Stimulated activated CD4-positive, alpha-beta T cell treated with anti-CD3 and anti-CD28 coated beads, Interleukin-1b, Interleukin-23, amount 100 ng/mL, for 24 hours (primary cell): Measurements from ENCODE around the gene MCAM.

ENCODE experiments used
- DNase-seq, 4 experiments: peaks; one replicate each; pipeline ENCODE4 v3.0.0-alpha.2; 2020; ENCODE audit warnings: low read depth in 4 of 4, low spot score in 1 of 4

Gene MCAM

DNA sequence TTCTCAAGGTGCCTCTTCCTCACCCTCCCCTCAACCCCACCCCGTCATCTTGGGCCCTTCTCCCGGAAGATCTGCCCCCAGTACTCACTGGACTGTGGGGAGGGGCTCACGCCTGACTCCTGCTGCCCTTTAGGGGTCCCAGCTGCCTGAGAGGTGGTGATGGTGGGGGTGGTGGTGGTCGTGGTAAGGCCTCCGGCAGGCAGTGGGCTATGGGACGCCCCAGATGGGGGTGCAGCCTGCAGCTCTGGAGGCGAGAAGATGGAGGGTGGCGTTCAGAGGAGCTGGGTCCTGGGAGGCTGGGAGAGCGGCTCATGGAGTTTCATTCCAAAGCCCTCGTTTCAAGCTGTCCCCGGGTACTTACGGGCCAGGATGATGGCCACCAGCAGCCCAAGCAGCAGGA is 28.8 kb upstream of the MCAM start:
- no peak for DNase-seq

DNA sequence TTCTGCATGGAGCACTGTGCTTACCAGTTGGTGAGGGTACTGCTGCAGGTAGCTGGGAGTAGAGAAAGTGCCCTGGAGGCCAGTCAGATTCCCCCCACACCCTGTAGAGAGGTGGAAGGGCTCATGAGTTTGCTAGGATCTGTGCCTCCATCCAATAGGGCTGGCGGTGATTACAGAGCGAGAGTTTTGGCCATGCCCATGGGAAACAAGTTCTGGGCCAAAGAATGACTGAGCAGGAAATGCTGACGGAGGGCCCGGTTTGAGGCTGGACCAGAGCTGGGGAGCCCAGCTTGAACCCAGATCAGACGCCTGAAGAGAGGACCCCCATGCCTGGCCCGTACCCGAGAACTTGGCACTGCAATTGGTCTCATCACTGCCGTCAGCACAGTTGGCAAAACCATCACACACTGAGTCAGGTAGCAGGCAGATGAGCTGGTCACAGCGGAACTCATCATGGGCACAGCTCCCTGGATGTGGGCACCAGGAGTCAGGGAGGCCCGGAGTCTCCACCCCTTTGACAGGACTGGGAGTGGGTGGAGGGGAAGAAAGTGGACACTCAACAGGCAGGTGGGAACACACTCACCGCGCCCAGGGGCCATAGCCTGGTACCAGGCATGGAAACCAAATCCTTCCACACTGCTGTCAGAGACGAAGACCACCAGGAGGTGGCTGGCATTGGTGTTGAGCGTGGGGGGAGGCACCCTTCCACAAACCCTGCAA is 27.5 kb upstream of the MCAM start:
- DNase-seq: no peak

DNA sequence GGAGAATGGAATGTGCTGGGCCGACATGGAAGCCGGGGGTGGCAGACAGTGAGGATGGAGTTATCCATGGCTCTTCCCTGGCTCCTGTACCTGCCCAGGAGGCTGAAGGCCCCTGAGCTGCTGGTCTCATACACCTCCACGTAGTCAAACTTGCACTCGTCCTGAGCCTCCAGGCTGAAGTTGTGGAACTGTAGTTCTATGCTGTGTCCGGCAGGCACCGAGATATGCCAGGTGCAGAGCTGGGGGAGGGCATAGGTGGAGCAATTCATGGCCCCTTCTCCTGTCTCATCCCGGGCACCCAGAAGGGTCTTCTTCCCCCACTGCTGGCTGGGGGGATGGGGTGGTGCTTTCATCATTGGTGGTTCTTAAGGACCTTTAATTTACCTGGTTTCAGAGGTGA is 26.8 kb upstream of the MCAM start:
- DNase-seq: no peak

DNA sequence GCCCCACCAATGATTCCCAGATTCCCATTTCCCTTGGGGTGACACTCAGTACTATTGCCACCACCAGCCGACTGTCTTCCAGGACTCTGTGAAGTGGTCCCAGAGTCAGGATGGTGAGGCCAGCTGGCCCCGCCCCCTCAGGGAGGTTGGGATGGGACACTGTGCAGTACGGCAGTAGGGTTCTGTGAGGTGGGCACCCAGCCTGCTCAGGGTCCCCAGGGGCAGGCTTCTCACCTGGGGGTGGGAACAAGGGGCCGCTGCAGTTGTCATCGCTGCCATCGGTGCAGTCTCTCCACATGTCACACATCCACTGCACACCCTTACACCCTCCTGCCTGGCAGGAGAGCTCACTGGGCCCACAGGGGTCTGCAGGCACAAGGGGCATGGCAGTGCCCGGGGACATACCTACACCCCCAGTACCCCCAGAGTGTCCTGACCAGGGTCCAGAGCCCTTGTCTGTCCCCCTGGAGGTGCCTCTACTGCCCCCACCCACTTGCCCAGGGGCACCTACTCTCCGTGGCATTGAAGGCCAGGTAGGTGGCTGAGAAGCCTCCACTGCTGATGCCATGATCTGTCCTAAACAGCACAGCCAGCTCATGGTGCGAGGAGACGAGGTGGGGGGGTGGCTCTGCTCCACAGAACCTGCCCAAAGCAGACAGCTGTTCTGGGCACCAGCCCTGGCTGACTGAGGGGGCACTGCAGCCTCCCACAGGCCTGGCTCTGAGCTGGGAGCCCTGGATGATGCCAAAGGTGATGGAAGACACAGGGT is 25.6 kb upstream of the MCAM start:
- DNase-seq: no peak

DNA sequence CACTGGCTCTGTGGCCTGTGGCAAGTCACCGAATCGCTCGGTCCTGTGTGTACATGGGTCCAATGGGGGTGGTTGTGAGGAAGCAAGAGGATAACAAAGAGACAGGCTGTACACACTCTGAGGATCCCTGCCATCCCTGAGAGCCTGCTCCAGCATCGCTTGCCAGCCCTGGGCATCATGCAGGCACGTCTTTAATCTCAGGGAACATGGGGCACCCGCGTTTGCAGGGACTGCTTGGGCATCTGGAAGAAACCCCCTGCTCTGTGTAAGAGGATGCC is 25.0 kb upstream of the MCAM start:
- no peak for DNase-seq

DNA sequence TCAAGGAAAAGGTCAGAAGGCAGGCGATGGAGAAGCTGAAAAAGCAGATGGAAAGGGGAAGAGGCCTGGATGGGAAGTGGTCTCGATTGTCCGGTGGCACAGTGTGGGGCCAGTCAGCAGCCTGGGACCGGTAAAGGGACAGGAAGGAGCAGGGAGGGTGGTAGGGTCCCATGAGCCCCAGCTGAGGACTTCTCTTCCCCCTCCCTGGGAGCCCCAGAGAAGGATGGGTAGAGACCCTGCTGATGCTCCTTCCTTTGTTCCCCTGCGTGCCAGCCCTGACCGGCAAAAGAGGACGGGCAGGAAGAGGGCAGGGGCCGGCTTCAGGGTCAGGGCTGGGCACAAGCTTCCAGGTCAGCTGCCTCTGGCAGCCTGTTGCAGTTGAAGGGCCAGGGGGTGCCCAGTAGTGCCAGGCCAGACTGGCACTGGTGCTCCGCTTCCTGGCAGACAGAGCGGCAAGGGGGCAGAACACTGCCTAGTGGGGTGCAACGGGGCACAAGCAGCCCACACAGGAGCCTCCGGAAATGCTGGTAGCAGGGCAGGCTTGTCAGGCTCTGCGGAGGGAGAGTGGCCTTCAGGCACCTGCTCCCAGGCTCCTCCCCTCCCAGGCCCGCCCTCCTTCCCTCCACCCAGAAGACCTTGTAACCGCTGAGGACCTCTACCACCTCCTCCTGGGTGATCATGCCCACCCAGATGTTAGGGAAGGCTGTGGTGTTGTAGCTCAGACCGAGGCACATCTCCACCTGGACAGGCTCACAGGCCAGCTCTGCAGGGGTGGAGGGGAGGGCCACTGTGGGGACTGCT is 24.5 kb upstream of the MCAM start:
- no peak for DNase-seq

DNA sequence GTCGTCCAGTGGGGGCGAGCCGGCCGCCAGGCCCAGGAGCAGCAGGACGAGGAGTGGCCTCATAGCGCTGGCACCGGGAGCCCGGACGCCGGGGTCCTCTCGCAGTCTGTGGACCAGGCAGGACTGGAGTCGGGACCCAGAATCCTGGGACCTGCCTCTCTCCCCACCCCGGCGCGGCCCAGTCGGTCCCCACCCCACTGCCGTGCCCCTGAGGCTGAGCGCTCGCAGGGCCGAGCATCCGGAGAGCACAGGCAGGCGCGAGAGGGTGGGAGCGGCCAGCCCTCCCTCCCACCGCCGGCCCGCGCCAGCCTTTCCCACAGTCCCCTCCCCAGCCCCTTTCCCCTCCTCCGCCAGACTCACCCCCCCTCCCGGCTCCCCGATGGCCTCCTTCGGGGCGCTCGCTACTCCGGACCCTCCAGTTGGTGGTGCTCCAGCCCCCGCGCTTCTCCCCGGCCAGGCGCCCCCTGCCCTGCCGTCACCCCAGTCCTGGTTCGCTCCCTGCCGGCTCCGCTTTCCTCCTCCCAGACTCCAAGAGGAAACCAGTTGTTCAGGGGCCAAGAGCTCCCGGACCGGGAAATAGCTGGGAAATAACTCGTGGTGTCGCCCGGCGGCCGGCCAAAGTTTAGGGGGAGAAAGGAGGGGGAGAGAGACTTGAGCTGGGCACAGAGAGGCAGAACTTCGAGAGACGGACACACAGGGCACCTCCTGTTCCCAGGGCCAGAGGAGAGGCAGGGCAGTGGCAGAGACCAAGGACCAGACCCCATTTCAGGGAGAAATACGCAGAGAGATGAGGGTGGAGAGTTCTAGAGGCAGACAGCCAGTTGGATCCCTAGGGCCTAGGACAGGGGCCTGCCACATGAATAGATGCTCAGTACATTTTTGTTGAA is 23.6 kb upstream of the MCAM start, which contains the start of gene C1QTNF5:
C1QTNF5 (minus strand) TSS at position 549 of the 887 bp plus-strand sequence; CDS start at position 63, 486 bp downstream.
- DNase-seq: no peak

DNA sequence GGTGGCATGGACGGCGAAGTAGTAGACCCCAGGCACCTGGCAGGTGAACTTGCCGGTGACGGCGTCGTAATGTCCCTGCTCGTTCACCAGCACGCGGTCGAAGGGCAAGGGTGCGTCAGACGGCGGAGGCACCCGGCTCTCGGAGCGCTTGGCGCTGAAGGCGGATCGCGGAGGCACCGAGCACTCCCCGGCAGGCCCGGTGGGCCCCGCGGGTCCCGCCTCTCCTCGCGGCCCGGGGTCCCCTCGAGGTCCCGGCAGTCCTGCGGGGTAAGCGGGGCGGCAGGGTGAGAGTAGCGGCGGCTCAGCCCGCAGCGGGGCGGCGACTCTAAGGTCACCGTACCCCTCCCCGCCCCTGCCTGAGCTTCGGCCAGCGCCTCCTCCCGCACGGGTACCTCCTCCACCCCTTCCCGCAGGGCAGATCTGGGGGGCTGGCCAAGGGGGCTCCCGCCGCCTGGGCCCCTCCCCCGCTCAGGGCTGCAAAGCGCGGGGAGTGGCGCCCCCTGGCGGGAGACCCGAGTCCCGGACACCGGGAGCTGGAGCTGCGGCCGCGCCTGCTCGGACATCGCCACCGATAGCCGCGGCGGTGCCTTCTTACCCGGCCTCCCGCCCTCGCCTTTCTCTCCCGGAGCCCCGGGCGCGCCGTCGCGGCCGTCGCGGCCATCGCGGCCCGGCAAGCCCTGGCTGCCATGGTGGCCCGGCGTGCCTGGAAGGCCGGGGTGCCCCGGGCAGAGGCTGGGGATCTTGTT is 22.8 kb upstream of the MCAM start:
- no peak for DNase-seq

DNA sequence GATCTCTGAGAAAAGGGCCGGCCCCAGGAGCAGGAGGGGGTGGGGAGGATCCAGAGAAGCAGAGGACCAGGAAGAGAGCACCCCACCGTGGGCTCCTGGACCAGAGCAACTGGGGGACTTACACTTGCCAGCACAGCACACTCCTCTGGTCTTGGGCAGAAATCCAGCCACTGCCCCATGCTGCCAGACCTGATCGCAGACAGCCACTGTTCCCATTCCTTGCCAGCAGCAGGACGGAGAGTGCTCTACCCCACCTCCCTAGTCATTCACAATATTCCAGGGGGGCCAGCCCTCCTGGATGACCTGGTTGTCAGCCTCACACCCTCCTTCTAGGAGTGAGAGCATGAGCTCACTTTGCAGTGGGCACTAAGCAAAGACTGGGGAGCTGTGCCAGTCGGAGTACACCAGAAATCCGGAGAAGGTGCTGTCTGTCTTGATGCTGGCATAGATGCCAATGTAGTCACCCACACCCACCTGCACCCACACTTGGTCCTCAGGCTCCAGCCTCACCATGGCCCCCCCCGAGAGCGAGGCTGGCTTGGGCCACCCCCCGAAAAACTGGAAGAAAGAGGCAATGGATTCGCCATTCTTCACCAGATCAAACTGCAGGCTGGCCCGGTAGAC is 22.1 kb upstream of the MCAM start:
- no peak for DNase-seq

DNA sequence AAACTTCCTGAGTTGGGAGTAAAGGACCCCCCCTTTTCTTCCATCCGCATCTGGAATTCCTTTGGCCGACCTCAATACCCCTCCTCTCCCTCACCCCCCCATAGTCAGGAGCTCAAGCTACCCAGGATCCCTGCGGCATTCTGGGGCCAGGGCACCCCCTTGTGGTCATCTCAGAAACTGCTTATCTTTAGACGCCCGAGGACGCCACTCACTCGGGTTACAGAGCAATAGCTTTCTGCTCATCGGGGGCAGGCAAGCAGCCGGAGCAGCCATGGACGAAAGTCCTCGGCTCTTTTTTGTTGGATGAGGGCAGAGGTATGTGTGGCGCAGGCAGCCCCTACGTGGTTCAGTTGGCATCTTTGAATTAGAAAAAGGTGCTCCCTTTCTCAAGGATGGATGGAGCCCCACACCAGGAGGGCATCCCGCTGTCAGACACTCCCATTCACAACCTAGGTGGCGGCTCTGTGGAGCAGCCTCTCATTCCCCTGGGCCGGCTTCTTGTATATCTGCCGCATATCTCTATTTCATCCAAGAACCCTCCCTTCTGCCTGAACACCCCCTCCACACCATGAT is 21.5 kb upstream of the MCAM start:
- peak in 1 of 4 experiments; percentile 55 for DNase-seq

DNA sequence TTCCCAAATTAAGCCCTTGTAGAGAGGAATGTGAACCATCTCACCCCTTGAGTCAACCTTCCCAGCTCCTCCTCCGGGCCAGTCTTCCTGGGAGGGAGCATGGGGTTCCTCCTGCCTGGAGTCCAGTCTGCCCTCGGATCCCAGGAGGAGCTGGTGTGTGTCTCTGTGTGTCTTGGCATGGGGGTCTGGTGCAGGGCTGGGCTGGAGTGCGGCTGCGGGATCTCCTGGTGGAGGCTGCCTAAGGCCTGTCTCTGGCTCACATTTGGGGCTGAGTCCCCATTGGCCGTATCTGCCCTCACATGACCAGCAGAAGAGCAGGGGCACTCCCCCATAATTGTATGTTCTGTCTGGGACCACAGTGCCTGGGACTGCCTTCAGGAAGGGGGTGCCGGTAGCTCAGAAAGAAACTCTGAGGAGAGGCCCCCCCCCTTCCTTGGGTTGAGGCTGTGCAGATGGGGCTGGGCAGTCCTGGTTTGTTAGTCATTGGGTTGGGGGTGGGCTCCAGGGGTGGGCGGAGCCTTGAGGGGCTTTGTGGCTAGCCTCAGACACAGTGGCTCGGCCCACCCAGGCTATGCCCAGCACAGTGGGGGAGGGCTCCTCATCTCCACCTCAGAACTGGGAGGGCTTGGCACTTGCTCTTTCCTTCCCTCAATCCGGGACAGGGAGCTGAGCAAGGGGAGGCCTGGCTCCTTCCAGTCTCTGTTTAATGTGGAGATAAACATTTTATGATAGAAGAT is 20.8 kb upstream of the MCAM start:
- DNase-seq: no peak

DNA sequence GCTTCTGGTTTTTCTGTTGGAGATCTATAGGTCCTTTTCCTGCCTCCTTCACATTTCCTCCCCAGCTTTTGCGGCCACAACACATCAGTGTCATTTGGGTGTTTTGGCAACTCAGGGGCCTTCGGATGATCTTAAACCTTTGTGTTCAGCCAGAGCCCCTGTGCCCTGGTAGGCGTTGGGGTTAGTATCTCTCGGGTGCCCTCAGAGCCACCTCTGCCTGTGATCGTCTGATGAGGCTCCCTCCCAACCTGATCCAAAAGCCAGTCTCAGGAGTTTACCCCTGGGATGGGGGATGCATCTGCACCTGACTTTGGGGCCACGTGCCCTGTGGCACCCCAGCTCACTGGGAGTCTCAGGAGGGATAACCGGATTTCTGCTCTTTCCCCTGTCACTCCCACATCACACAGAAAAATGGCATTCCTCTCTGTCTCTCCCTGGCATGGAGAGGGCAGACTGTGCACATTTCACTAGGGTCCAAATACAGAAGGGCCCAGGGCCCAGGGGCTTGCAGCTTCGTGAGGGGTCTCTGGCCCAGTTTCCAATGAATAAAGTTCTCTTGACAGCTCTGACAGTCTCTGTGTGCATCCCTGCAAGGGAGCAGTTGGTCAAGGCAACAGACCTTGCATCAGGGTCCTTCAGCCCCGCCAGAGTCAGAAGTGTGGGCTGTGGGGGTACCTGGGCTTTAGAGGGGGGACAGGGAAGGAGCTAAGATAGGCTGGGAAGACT is 20.0 kb upstream of the MCAM start:
- no peak for DNase-seq

DNA sequence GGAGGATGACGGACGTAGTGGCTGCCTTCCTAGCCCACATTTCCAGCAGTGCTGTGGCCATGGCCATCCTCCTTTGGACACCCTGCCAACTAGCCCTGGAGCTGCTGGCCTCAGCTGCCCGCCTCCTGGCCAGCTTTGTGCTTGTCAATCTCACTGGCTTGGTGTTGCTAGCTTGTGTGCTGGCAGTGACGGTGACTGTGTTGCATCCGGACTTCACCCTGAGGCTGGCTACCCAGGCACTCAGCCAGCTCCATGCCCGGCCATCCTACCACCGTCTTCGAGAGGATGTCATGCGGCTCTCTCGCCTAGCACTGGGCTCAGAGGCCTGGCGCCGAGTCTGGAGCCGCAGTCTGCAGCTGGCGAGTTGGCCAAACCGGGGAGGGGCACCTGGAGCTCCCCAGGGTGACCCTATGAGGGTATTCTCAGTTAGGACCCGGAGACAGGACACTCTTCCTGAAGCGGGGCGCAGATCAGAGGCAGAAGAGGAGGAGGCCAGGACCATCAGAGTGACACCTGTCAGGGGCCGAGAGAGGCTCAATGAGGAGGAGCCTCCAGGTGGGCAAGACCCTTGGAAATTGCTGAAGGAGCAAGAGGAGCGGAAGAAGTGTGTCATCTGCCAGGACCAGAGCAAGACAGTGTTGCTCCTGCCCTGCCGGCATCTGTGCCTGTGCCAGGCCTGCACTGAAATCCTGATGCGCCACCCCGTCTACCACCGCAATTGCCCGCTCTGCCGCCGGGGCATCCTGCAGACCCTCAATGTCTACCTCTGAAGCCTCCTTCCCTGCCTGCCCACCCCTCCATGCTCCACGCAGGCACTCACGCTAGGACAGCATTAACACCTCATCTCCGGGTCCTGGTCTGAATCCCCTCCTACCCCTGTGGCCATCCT is 19.0 kb upstream of the MCAM start:
- no peak for DNase-seq

DNA sequence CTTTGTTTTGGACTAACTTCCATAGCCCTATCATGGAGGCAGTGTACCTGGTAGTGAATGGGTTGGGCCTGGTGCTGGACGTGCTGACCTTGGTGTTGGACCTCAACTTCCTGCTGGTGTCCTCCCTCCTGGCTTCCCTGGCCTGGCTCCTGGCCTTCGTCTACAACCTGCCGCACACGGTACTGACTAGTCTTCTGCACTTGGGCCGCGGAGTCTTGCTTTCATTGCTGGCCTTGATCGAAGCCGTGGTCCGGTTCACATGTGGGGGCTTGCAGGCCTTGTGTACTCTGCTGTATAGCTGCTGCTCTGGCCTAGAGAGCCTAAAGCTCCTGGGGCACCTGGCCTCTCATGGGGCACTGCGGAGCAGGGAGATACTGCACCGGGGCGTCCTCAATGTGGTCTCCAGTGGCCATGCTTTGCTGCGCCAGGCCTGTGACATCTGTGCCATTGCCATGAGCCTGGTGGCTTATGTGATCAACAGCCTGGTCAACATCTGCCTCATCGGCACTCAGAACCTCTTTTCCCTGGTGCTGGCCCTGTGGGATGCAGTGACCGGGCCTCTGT is 18.2 kb upstream of the MCAM start:
- no peak for DNase-seq

DNA sequence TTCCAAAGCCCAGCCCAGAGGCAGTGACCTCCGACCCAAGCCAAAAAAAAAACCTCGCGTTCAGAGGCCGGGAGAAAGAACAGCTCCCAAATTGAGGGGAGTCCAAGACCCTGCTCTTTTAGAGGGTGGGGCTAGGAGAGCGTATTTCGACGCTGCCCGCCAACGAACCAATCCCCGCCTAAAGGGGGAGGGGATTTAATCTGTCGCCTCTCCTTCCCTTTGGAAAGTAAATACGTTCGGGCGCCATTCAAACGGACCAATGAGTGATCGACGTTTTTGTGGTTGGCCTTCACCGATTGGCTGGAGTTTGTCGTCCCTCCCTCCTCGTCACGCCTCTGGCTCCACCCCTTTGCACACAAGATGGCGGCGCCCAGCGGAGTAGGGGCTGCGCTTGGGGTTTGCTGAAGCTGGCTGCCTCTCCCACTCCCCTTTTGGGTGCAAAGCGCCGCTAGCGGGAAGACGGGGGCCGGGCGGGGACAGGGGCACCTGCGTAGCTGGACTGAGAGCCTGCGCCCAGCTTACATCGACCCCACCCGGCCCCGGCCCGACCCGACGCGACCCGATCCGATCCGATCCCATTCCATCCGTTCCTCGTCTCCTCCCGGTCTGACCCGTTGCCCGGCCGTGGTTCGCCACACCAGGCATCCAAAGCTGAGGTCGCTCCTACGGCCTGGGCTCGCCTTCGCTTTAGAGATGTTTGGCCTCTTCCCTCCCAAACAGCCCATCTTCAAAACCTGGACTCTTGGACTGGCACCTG is 17.4 kb upstream of the MCAM start, which contains the start of gene RNF26:
RNF26 (plus strand) TSS at position 354 of the 757 bp plus-strand sequence. CDS start 596 bp downstream, outside the sequence.
- DNase-seq: peak; percentile 82 to 91 (median 83)
